ENCODE measurements around the gene SOS2.

GRCh38 chr14:50225974-50226297 is 5.4 kb downstream of the SOS2 start:
- no peak for TF ChIP-seq CTCF (conservative IDR thresholded peaks at IDR 0.05; ENCODE audit: low read length)
- no peak for TF ChIP-seq EZH2phosphoT487 (IDR thresholded peaks at IDR 0.05; ENCODE audit: borderline replicate concordance)

Measured in Loucy (cell line).